H1 (cell line): Measurements from ENCODE around the gene KLHL8.

ENCODE experiments used
- ATF2 ChIP-seq: IDR thresholded peaks from 2 replicates; pipeline ENCODE4 v1.6.1; 2012; ENCODE audit warnings: low read length, inconsistent platforms
- ATF3 ChIP-seq: IDR thresholded peaks from 2 replicates; pipeline ENCODE4 v1.6.1; 2011; ENCODE audit warnings: low read depth, mild to moderate bottlenecking, low read length; ENCODE audit not compliant: insufficient read depth
- CEBPB ChIP-seq: IDR thresholded peaks from 2 replicates; pipeline ENCODE4 v1.6.1; 2012; ENCODE audit warnings: low read depth, low read length
- CTCF ChIP-seq, 3 experiments: IDR thresholded peaks; 1 replicate in 2 of 3; 2 replicates in 1 of 3; pipeline versions ENCODE4 v1.5.1 to v1.6.1; 2011; ENCODE audit warnings: low read length in 3 of 3, mild to moderate bottlenecking in 3 of 3, inconsistent platforms in 2 of 3, low read depth in 1 of 3, moderate library complexity in 1 of 3; ENCODE audit not compliant: insufficient read depth in 1 of 3; ENCODE audit errors: control extremely low read depth in 1 of 3
- KDM5A ChIP-seq: fragments of 200-600 bp; IDR thresholded peaks from 2 replicates; pipeline ENCODE4 v1.7.1; 2012; ENCODE audit warnings: mild to moderate bottlenecking, low read length, inconsistent platforms, mixed read lengths
- POLR2A ChIP-seq, 2 experiments: IDR thresholded peaks; 1 replicate in 1 of 2; 2 replicates in 1 of 2; pipeline ENCODE4 v1.6.1; 2011; ENCODE audit warnings: low read depth in 2 of 2, low read length in 2 of 2, mild to moderate bottlenecking in 2 of 2; ENCODE audit errors: control extremely low read depth in 1 of 2
- TBP ChIP-seq: IDR thresholded peaks from 2 replicates; pipeline ENCODE4 v1.6.1; 2011; ENCODE audit warnings: low read depth, low read length, improper control_type of control experiment

- TF ChIP-seq ATF3, result no peak
- TF ChIP-seq KDM5A, result no peak
- no peak for TF ChIP-seq CTCF (IDR thresholded peaks at IDR 0.05; ENCODE audit: control extremely low read depth in 1 of 3, insufficient read depth in 1 of 3, low read depth in 1 of 3, low read length in 3 of 3)
- TF ChIP-seq POLR2A (IDR thresholded peaks at IDR 0.05; ENCODE audit: control extremely low read depth in 1 of 2, low read depth in 2 of 2, low read length in 2 of 2), result no peak
- no peak for TF ChIP-seq TBP
- TF ChIP-seq CEBPB, result no peak
- no peak for TF ChIP-seq ATF2
Measured at GRCh38 chr4:87147116-87147515, 73.3 kb downstream of the KLHL8 start.
